Cardiac fibroblast (primary cell): ENCODE results near the gene HSF5.
"Not testable (repeated sequence)": the region's sequence is repeated elsewhere in the genome, so short reads cannot be mapped to it uniquely, and the experiment has no call there.

Experiments
- DNase-seq, 2 donors: peaks; one replicate each; pipeline versions ENCODE4 v3.0.0 to v3.0.0-alpha.2; 2010; ENCODE audit warnings: low read depth in 2 of 2
- H3K4me3 ChIP-seq, 2 donors: replicated peaks in 1 of 2; 1 replicate in 1 of 2; 2 replicates in 1 of 2; pipeline ENCODE4 v1.5.1; 2011; ENCODE audit warnings: low read depth in 2 of 2, low read length in 2 of 2, mild to moderate bottlenecking in 2 of 2, moderate library complexity in 1 of 2
- TF ChIP-seq, protein P1 (sequence below): IDR thresholded peaks from one replicate; pipeline ENCODE4 v1.5.1; 2011; ENCODE audit warnings: low read depth, mild to moderate bottlenecking, low read length, inconsistent platforms

HSF5 gene

DNA sequence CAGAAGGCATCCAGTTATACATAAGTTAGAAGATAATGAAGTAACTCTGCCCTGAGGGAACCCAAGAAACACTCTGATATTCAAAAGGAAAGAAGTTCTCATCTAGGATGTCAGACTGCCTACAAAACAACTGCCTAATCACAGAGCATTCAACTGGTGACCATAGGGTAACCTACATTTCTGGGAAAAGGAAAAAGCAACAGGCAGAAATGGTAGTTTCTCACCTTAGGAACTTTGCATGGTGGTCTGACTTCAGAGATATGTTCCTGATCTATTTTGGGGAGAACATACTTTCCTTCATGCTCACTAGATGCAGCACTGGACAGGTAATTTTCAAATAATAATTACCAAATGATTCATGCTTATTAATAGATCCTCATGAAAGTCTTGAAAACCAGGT lies 87.4 kb downstream of the HSF5 start:
- DNase-seq, result no peak
- H3K4me3 ChIP-seq, result no peak overlapping the region
- TF ChIP-seq, protein P1, sequence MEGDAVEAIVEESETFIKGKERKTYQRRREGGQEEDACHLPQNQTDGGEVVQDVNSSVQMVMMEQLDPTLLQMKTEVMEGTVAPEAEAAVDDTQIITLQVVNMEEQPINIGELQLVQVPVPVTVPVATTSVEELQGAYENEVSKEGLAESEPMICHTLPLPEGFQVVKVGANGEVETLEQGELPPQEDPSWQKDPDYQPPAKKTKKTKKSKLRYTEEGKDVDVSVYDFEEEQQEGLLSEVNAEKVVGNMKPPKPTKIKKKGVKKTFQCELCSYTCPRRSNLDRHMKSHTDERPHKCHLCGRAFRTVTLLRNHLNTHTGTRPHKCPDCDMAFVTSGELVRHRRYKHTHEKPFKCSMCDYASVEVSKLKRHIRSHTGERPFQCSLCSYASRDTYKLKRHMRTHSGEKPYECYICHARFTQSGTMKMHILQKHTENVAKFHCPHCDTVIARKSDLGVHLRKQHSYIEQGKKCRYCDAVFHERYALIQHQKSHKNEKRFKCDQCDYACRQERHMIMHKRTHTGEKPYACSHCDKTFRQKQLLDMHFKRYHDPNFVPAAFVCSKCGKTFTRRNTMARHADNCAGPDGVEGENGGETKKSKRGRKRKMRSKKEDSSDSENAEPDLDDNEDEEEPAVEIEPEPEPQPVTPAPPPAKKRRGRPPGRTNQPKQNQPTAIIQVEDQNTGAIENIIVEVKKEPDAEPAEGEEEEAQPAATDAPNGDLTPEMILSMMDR, result no peak

DNA sequence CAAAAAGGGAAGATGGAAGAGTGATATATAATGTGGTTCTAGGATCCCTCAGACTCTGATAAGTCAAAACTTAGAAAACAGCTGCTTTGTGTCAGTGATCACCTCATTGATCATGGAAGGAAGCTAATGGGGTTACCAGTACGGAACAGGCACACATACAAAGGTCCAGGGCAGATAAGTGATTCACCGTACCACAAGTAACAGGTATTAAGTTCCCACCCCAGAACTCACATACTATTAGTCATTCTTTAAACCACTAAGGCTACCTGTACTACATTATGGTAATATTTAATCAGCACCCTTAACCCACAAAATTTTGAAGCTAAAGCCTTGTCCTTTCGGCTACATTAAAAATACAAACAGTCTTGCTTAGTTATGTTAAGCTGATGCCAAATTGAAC lies 88.2 kb downstream of the HSF5 start:
- no peak for DNase-seq
- no peak overlapping the region for H3K4me3 ChIP-seq
- TF ChIP-seq, protein P1, result no peak

DNA sequence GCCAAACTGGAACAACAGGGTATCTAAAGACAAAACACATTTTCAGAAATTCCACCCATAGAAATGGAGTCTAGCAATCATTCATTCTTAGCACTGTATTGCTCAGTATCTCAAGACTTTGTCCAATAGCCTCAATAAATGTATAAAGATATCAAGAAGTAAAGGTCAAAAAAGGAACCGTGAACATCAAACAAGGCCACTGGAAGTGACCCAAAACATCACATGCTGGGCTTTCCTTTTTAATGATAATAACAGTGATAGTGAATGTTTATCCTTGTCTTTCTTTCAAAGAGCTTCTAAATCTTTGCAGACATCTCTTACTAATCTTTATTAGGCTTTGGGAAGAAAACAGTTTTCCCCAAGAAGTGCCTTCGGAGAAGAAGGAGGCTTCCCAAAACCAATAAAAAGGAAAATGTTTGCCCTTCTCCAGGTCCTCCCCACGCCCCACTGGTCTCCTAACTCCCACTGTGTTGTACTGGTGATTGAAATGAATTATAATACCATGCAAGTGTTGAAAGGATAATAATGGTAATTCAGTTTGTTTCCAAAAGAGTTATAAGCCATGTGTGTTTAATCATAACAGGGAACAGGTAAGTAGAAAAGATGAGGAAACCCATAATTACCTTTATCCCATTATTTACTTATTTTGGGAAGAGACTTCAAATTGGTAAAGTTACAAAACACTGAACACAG lies 89.5 kb downstream of the HSF5 start:
- no peak for DNase-seq
- TF ChIP-seq, protein P1, result no peak
- H3K4me3 ChIP-seq, result no peak overlapping the region

DNA sequence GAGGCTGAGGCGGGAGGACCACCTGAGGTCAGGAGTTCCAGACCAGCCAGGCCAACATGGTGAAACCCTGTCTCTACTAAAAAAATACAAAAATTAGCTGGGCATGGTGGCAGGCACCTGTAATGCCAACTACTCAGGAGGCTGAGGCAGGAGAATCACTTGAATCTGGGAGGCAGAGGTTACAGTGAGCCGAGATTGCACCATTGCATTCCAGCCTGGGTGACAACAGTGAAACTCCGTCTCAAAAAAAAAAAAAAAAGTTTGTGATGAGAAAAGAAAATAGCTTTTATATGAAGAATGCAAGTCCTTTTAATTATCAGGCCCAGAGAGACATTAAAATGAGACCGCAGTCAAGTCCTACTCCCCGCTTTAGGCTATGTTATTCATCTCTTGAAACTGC lies 90.8 kb downstream of the HSF5 start:
- H3K4me3 ChIP-seq, DNase-seq: not testable (repeated sequence)

DNA sequence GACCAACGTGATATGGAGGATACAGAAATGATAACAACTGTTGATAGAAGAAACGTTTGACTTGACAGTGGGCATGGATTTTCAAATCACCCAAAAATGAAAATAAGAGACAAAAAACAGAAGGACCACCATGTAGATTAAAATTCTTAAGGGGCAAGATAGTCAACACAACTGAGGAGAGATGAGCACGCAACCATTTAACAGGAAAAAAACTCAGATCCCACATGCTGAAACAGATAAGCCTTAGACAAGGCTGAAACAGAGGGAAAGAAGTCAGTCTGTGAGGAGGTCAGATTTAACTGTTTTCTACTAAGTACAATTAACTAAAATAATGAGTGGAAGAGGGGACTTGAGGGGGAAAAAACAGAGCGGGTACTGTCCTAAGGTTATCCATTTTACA lies 92.0 kb downstream of the HSF5 start:
- TF ChIP-seq, protein P1, result no peak
- DNase-seq, result no peak
- no peak overlapping the region for H3K4me3 ChIP-seq

DNA sequence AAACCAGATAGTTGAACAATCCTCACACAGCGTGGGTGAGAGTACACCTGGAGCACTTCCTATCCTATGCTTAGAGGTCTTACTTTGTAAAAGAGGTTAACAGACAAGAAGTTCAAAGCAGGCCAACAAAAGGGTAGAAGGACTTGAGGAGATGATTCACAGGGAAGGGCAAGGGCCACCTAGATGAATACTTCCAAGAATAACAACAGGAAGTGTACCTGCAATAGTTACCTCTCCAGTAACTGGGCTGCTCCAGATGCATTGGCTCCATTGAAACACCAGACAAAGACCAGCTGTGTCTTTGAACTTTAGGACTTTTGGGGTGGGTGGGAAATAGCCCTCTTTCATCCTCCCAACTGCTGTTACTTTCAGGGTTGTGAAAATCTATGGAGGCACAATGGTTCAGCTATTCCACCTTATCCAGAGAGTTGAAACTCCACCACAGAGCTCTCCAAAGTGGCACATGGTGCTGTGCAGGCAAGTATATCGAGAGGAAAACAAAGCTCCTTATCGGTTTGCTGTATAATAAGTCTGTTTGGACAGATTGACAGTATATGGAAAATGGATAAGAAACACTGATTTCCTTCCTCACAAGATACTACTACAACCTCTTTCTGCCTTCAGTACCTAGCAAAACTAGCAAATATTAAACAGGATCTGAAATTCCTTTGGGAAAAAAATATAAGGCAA lies 93.5 kb downstream of the HSF5 start:
- no peak overlapping the region for H3K4me3 ChIP-seq
- DNase-seq, result no peak
- TF ChIP-seq, protein P1, result no peak

DNA sequence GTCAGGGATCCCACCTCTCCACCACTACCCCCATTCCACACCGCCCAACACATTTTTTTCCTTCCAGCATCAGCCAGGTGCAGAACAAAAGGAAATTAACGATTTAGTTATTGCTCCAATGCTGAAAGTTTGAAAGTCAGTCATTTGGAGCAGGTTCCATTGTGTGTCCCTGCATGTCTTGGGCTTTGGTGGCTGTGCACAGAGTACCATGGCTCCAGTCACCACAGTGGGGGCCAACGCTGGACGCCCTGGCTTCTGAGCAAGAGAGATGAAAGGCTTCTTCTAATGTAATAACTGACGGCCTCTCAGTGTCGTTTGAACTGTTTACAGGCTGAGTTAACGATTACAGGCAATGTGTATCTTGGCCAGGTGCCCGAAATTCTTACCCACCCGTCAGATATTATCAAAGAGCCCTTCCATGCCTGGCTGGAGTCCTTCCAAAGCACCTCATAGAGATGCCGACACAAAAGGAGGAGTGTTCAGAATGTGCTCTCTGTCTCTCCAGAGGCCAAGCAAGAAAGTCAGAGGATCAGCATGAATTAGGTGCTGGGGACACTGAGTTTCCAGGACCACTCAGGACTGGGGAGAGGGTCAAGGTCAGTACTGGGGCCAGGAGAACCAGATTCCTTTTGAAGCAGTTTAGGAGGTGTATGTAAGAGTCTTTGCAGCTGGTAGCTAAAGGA lies 96.8 kb downstream of the HSF5 start:
- no peak overlapping the region for H3K4me3 ChIP-seq
- peak; percentile 22 to 67 for DNase-seq
- TF ChIP-seq, protein P1, result no peak
